GM12892 (cell line): ENCODE measurements around the gene CDKAL1.

Source experiments
- POLR2AphosphoS5 ChIP-seq: IDR thresholded peaks from 2 replicates; pipeline ENCODE4 v1.6.1; 2011; ENCODE audit warnings: low read depth, low read length, control low read depth
- TAF1 ChIP-seq: IDR thresholded peaks from 2 replicates; pipeline ENCODE4 v1.6.1; 2011; ENCODE audit warnings: low read depth, mild to moderate bottlenecking, control low read depth, low read length, borderline replicate concordance

DNA sequence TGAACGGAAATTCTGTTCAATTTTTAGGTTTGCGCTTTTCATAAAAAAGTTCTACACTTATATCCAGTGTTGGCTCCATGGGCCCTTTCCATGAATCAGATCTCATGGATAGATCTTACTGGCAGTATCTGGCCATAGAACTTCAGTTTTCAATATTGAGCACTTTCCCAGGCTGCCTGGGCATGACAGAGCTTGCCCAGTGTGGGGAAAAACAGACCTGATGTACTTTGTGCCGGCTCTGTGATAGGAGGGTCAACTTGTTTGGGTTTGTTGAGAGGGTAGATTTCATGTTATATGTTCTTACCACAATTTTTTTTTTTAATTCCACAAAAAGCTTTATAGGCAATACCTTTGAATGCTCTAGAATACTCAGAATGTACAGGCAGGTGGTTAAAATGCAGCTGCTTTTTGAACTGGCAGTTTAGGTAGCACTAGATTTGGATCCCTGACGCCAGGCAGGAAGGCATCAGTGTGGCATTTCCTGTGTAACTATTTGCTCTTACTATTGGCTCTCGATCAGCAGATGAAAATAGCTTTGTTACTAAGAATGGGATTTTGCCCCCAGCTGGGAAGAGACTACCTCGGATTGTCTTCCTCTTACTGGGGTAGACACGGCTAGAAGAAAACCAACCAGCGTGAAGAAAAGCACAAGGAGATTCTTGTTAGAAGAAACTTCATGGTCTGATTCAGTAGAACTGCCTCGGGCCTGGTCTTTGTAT, 654.4 kb downstream of the CDKAL1 start:
- TF ChIP-seq TAF1 (no peak), POLR2AphosphoS5 (no peak)
